ENCODE measurements around the gene MRPL40. TPM values are rescaled to one million over a fixed set of nuclear protein-coding genes. Genes with fewer than 3 reads are reported as not detected.

MRPL40 gene
- polyA plus RNA-seq, 1 donor from 2014 or later = 32.5 TPM

DNA sequence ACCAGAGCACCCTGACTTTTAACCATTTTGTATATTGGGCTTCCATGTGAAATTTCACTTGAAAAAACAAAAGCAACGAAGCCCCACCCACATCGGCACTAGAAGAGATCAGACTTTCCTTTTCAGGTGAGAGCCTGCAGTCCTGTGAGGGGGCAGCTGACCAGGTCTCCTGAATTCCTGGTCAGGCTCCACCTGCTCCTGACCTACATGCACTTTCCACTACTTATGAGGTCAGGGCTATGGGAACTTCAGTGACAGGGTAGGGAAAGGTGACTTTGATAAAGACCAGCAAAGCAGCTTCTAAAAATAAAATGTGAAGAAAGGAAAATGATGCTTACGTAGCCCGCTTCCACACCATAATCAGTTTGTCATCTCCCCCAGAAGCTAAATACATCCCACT lies 25.5 kb upstream of the MRPL40 start:
- Histone ChIP-seq H3K79me2 (replicated peaks; ENCODE audit: insufficient read depth, low read length) (peaks cover 6% of the 10 kb centered on the region), H2AFZ (ENCODE audit: low read depth, low read length) (no peak overlapping the region), H3K9me3 (ENCODE audit: low read length) (no peaks in the 10 kb centered on the region), H3F3A (ENCODE audit: insufficient read depth, low read length, poor library complexity, severe bottlenecking) (no peaks in the 10 kb centered on the region), H3K9me2 (ENCODE audit: insufficient read depth, low read length) (no peaks in the 10 kb centered on the region), H3K4me2 (ENCODE audit: low read length) (no peak overlapping the region), H3K9ac (ENCODE audit: low read length) (no peak overlapping the region), H3K27me3 (ENCODE audit: insufficient read depth, low read depth, low read length) (no peaks in the 10 kb centered on the region), H3K36me3 (ENCODE audit: insufficient read depth, low read length) (peaks cover 6% of the 10 kb centered on the region), H4K20me1 (ENCODE audit: insufficient read depth) (no peaks in the 10 kb centered on the region), H3K4me3 (ENCODE audit: low read length) (no peak overlapping the region), H3K27ac (ENCODE audit: low read length) (no peak overlapping the region)
- TF ChIP-seq EP300 (conservative IDR thresholded peaks at IDR 0.05; ENCODE audit: poor library complexity, severe bottlenecking) = no peak
- no peak for TF ChIP-seq POLR2AphosphoS5 (IDR thresholded peaks at IDR 0.05)
- TF ChIP-seq, protein P1, sequence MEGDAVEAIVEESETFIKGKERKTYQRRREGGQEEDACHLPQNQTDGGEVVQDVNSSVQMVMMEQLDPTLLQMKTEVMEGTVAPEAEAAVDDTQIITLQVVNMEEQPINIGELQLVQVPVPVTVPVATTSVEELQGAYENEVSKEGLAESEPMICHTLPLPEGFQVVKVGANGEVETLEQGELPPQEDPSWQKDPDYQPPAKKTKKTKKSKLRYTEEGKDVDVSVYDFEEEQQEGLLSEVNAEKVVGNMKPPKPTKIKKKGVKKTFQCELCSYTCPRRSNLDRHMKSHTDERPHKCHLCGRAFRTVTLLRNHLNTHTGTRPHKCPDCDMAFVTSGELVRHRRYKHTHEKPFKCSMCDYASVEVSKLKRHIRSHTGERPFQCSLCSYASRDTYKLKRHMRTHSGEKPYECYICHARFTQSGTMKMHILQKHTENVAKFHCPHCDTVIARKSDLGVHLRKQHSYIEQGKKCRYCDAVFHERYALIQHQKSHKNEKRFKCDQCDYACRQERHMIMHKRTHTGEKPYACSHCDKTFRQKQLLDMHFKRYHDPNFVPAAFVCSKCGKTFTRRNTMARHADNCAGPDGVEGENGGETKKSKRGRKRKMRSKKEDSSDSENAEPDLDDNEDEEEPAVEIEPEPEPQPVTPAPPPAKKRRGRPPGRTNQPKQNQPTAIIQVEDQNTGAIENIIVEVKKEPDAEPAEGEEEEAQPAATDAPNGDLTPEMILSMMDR (IDR thresholded peaks at IDR 0.05; ENCODE audit: poor library complexity, severe bottlenecking) = no peak
- TF ChIP-seq REST (IDR thresholded peaks at IDR 0.05; ENCODE audit: borderline replicate concordance) = no peak
- no peak for TF ChIP-seq RAD21 (conservative IDR thresholded peaks at IDR 0.05)
- TF ChIP-seq SMC3 (conservative IDR thresholded peaks at IDR 0.05; ENCODE audit: poor library complexity) = no peak
- TF ChIP-seq EZH2 (IDR thresholded peaks at IDR 0.05; ENCODE audit: borderline replicate concordance, insufficient read depth, low read length, poor library complexity, severe bottlenecking) = no peak
- no peak for TF ChIP-seq MXI1 (conservative IDR thresholded peaks at IDR 0.05; ENCODE audit: poor library complexity, severe bottlenecking)
- TF ChIP-seq TAF1 (IDR thresholded peaks at IDR 0.05; ENCODE audit: low read depth) = no peak

GRCh38 chr22:19407649-19408606 lies 24.4 kb upstream of the MRPL40 start:
- Histone ChIP-seq H3K9me3 (ENCODE audit: low read length) (no peaks in the 10 kb centered on the region), H3K79me2 (replicated peaks; ENCODE audit: insufficient read depth, low read length) (peaks cover 15% of the 10 kb centered on the region), H3K9me2 (ENCODE audit: insufficient read depth, low read length) (no peaks in the 10 kb centered on the region), H3F3A (ENCODE audit: insufficient read depth, low read length, poor library complexity, severe bottlenecking) (no peaks in the 10 kb centered on the region), H3K36me3 (ENCODE audit: insufficient read depth, low read length) (peaks cover 6% of the 10 kb centered on the region), H3K4me2 (ENCODE audit: low read length) (no peak overlapping the region), H3K4me3 (ENCODE audit: low read length) (no peak overlapping the region), H3K9ac (ENCODE audit: low read length) (no peak overlapping the region), H3K27me3 (ENCODE audit: insufficient read depth, low read depth, low read length) (no peaks in the 10 kb centered on the region), H4K20me1 (ENCODE audit: insufficient read depth) (no peaks in the 10 kb centered on the region), H3K27ac (ENCODE audit: low read length) (no peak overlapping the region), H2AFZ (ENCODE audit: low read depth, low read length) (no peak overlapping the region)
- TF ChIP-seq POLR2AphosphoS5 (IDR thresholded peaks at IDR 0.05) = no peak
- no peak for TF ChIP-seq RAD21 (conservative IDR thresholded peaks at IDR 0.05)
- no peak for TF ChIP-seq EZH2 (IDR thresholded peaks at IDR 0.05; ENCODE audit: borderline replicate concordance, insufficient read depth, low read length, poor library complexity, severe bottlenecking)
- TF ChIP-seq, protein P1 (IDR thresholded peaks at IDR 0.05; ENCODE audit: poor library complexity, severe bottlenecking) = no peak
- no peak for TF ChIP-seq MXI1 (conservative IDR thresholded peaks at IDR 0.05; ENCODE audit: poor library complexity, severe bottlenecking)
- no peak for TF ChIP-seq EP300 (conservative IDR thresholded peaks at IDR 0.05; ENCODE audit: poor library complexity, severe bottlenecking)
